Panc1 (cell line): ENCODE results near the gene GALNT14.

Experiments
- CTCF ChIP-seq: fragments of 450-650 bp; IDR thresholded peaks from 2 replicates; pipeline ENCODE4 v1.5.1; 2017; ENCODE audit warnings: mild to moderate bottlenecking
- POLR2AphosphoS5 ChIP-seq: IDR thresholded peaks from 2 replicates; pipeline ENCODE4 v1.6.1; 2012; ENCODE audit warnings: mild to moderate bottlenecking, low read depth, low read length, moderate library complexity
- REST ChIP-seq, 2 experiments: IDR thresholded peaks; 2 replicates each; pipeline ENCODE4 v1.6.1; 2011 to 2012; ENCODE audit warnings: low read depth in 2 of 2, control low read depth in 1 of 2, low read length in 1 of 2, mild to moderate bottlenecking in 1 of 2, moderate library complexity in 1 of 2; ENCODE audit not compliant: insufficient read depth in 1 of 2

GRCh38 chr2:31110998-31111397 lies 27.2 kb downstream of the GALNT14 start:
- TF ChIP-seq CTCF (no peak), POLR2AphosphoS5 (no peak), REST (IDR thresholded peaks at IDR 0.05; ENCODE audit: insufficient read depth in 1 of 2, low read depth in 2 of 2, low read length in 1 of 2) (no peak)
